ENCODE results near the gene RAB33A.

DNA sequence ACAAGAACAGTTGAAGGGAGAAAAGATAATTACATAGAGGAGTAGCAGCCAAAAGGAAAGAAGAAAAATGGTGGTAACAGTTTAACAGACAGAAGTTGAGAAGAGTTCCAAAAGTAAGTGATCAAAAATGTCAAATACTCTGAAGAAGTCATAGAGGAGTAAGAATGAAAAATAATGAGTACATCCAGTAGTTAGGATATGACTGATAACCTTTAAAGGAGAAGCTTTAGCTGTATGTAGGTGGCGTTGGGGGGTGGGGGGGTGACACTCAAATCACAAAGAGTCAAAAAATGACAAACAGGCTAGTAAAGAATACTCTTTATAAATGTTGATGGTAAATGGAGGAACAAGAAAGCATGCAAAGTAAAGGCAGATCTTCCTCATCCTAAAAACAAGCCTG is 40.6 kb downstream of the RAB33A start:
- TF ChIP-seq YY1 (IDR thresholded peaks at IDR 0.05; ENCODE audit: low read depth) (no peak), FOXM1 (IDR thresholded peaks at IDR 0.05; ENCODE audit: borderline replicate concordance, low read depth) (no peak), EGR1 (IDR thresholded peaks at IDR 0.05) (no peak), USF1 (IDR thresholded peaks at IDR 0.05) (no peak), TAF1 (IDR thresholded peaks at IDR 0.05; ENCODE audit: low read depth) (no peak), REST (IDR thresholded peaks at IDR 0.05; ENCODE audit: low read depth) (no peak), EP300 (IDR thresholded peaks at IDR 0.05; ENCODE audit: borderline replicate concordance) (no peak), CEBPB (IDR thresholded peaks at IDR 0.05) (no peak), RAD21 (IDR thresholded peaks at IDR 0.05; ENCODE audit: low read depth) (no peak), ZBTB7A (IDR thresholded peaks at IDR 0.05; ENCODE audit: low read depth) (no peak), CREB1 (IDR thresholded peaks at IDR 0.05; ENCODE audit: low read depth) (no peak)
- TF ChIP-seq, protein P1, sequence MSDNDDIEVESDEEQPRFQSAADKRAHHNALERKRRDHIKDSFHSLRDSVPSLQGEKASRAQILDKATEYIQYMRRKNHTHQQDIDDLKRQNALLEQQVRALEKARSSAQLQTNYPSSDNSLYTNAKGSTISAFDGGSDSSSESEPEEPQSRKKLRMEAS (IDR thresholded peaks at IDR 0.05), result no peak

Measured in Ishikawa (cell line).